Skeletal muscle tissue (tissue), 4 donors: ENCODE data around the gene RAB7A. TPM values are rescaled to one million over a fixed set of nuclear protein-coding genes. Genes with fewer than 3 reads are reported as not detected.
A peak's percentile ranks its signal among the peaks of the same experiment; 100 is the strongest.

Experiments used
- H3K27ac ChIP-seq: one replicate; pipeline ENCODE4 v1.7.0; 2013; ENCODE audit warnings: mild to moderate bottlenecking, low read depth, low read length, inconsistent platforms
- H3K27me3 ChIP-seq, 3 donors: one replicate each; pipeline ENCODE4 v1.7.0; 2013; ENCODE audit warnings: low read length in 3 of 3; ENCODE audit not compliant: control insufficient read depth in 3 of 3, insufficient read depth in 3 of 3
- H3K36me3 ChIP-seq, 3 donors: one replicate each; pipeline ENCODE4 v1.7.0; 2013; ENCODE audit warnings: low read length in 3 of 3; ENCODE audit not compliant: control insufficient read depth in 3 of 3, insufficient read depth in 3 of 3
- H3K4me1 ChIP-seq, 3 donors: one replicate each; pipeline ENCODE4 v1.7.0; 2013; ENCODE audit warnings: low read length in 3 of 3, mild to moderate bottlenecking in 3 of 3; ENCODE audit not compliant: control insufficient read depth in 3 of 3, insufficient read depth in 3 of 3
- H3K4me3 ChIP-seq, 3 donors: one replicate each; pipeline ENCODE4 v1.7.0; 2013; ENCODE audit warnings: low read length in 3 of 3
- H3K9ac ChIP-seq, 3 donors: one replicate each; pipeline ENCODE4 v1.7.0; 2013; ENCODE audit warnings: low read length in 3 of 3, mild to moderate bottlenecking in 3 of 3, moderate library complexity in 2 of 3, low read depth in 1 of 3
- H3K9me3 ChIP-seq, 3 donors: one replicate each; pipeline ENCODE4 v1.7.0; 2013; ENCODE audit warnings: low read length in 3 of 3; ENCODE audit not compliant: control insufficient read depth in 3 of 3
- total RNA-seq: library from RNA; depleted of rRNA; stranded (reverse); fragments of >200 nt; gene quantifications from one replicate; pipeline ENCODE4 v1.2.3, GENCODE V29; 2014
- donor health status: Osteomylitis.

Gene RAB7A
- total RNA-seq, 1 donor from 2014 or later: 37.1 TPM

GRCh38 chr3:128783774-128784173 lies 57.8 kb downstream of the RAB7A start:
- Histone ChIP-seq H3K27ac (peak overlapping the region; percentile 79), H3K4me3 (no peak overlapping the region), H3K27me3 (no peaks in the 10 kb centered on the region), H3K4me1 (peaks cover 70 to 94% (median 79%) of the 10 kb centered on the region in 3 donors), H3K9ac (peak overlapping the region in 2 of 3 donors; percentile 34 to 39), H3K9me3 (no peaks in the 10 kb centered on the region), H3K36me3 (no peaks in the 10 kb centered on the region)

GRCh38 chr3:128784232-128784631 lies 58.2 kb downstream of the RAB7A start:
- peak overlapping the region in 2 of 3 donors; percentile 39 to 66 for H3K9ac ChIP-seq
- H3K4me3 ChIP-seq: no peak overlapping the region
- H3K27me3 ChIP-seq: no peaks in the 10 kb centered on the region
- no peaks in the 10 kb centered on the region for H3K36me3 ChIP-seq
- no peaks in the 10 kb centered on the region for H3K9me3 ChIP-seq
- H3K27ac ChIP-seq: peak overlapping the region; percentile 79
- peaks cover 69 to 94% (median 79%) of the 10 kb centered on the region in 3 donors for H3K4me1 ChIP-seq

GRCh38 chr3:128784843-128785242 lies 58.9 kb downstream of the RAB7A start:
- peaks cover 66 to 87% (median 74%) of the 10 kb centered on the region in 3 donors for H3K4me1 ChIP-seq
- no peaks in the 10 kb centered on the region for H3K27me3 ChIP-seq
- no peaks in the 10 kb centered on the region for H3K36me3 ChIP-seq
- no peaks in the 10 kb centered on the region for H3K9me3 ChIP-seq
- peak overlapping the region; percentile 79 for H3K27ac ChIP-seq
- peak overlapping the region in 1 of 3 donors; percentile 66 for H3K9ac ChIP-seq
- no peak overlapping the region for H3K4me3 ChIP-seq

GRCh38 chr3:128786434-128787020 lies 60.5 kb downstream of the RAB7A start:
- Histone ChIP-seq H3K36me3 (no peaks in the 10 kb centered on the region), H3K4me3 (peak overlapping the region in 1 of 3 donors; percentile 46), H3K9ac (no peak overlapping the region), H3K27ac (peak overlapping the region; percentile 8), H3K9me3 (no peaks in the 10 kb centered on the region), H3K27me3 (no peaks in the 10 kb centered on the region), H3K4me1 (peaks cover 54 to 73% (median 62%) of the 10 kb centered on the region in 3 donors)

DNA sequence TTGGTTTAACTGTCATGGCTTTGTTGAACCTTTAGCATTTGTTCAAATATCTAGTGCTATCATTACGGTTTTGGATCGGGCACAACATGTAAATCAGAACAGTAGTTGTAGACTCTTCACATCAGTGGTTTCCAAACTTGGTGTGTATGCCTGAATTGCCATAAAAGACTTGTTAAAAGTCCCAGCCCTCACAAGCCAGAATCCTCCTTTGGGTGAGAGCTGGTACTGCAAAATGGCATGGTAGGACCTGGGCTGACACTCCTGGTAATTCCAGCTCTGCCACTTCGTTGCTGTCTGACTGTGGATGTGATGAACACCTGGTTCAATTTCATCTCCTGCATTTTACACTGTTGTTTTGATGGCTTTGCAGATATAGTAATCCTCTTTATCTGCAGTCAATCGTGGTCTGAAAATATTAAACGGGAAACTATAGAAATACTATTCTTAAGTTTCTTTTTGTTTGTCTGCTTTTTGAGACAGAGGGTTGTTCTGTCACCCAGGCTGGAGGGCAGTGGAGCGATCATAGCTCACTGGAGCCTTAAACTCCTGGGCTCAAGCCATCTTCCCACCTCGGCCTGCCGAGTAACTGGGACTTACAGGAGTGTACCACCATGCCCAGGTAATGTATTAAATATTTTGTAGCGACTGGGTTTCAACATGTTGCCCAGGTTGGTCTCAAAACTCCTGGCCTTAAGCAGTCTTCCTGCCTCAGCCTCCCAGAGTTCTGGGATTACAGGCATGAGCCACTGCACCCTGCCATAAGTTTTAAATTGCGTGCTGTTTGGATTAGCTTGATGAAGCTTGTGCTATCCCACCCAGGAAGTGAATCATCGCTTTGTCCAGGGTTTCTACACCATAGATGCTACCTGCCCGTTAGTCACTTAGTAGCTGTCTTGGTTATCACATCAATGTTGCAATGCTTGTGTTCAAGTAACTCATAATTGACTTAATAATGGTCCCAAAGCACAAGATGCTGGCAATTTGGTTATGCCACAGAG lies 61.6 kb downstream of the RAB7A start:
- peaks cover 49 to 65% (median 55%) of the 10 kb centered on the region in 3 donors for H3K4me1 ChIP-seq
- H3K27ac ChIP-seq: no peak overlapping the region

GRCh38 chr3:128788268-128788869 lies 62.4 kb downstream of the RAB7A start:
- Histone ChIP-seq H3K27ac (no peak overlapping the region), H3K27me3 (no peaks in the 10 kb centered on the region), H3K36me3 (no peaks in the 10 kb centered on the region), H3K4me3 (no peak overlapping the region), H3K9me3 (no peaks in the 10 kb centered on the region), H3K4me1 (peaks cover 44 to 62% (median 47%) of the 10 kb centered on the region in 3 donors), H3K9ac (no peak overlapping the region)

More for the DNA sequence above, 61.6 kb downstream of the RAB7A start:
- H3K9ac ChIP-seq: no peak overlapping the region
- no peaks in the 10 kb centered on the region for H3K27me3 ChIP-seq
- no peak overlapping the region for H3K4me3 ChIP-seq
- H3K36me3 ChIP-seq: no peaks in the 10 kb centered on the region
- H3K9me3 ChIP-seq: no peaks in the 10 kb centered on the region

- no peak overlapping the region for H3K4me3 ChIP-seq
- H3K36me3 ChIP-seq: peaks cover 15 to 22% (median 19%) of the 10 kb centered on the region in 3 donors
- H3K27ac ChIP-seq: peak overlapping the region; percentile 71
- no peaks in the 10 kb centered on the region for H3K9me3 ChIP-seq
- H3K27me3 ChIP-seq: no peaks in the 10 kb centered on the region
- H3K9ac ChIP-seq: peak overlapping the region in 2 of 3 donors; percentile 16 to 30
- H3K4me1 ChIP-seq: peaks cover 25 to 44% (median 33%) of the 10 kb centered on the region in 3 donors
Observed at GRCh38 chr3:128794067-128794768, 68.2 kb downstream of the RAB7A start.

DNA sequence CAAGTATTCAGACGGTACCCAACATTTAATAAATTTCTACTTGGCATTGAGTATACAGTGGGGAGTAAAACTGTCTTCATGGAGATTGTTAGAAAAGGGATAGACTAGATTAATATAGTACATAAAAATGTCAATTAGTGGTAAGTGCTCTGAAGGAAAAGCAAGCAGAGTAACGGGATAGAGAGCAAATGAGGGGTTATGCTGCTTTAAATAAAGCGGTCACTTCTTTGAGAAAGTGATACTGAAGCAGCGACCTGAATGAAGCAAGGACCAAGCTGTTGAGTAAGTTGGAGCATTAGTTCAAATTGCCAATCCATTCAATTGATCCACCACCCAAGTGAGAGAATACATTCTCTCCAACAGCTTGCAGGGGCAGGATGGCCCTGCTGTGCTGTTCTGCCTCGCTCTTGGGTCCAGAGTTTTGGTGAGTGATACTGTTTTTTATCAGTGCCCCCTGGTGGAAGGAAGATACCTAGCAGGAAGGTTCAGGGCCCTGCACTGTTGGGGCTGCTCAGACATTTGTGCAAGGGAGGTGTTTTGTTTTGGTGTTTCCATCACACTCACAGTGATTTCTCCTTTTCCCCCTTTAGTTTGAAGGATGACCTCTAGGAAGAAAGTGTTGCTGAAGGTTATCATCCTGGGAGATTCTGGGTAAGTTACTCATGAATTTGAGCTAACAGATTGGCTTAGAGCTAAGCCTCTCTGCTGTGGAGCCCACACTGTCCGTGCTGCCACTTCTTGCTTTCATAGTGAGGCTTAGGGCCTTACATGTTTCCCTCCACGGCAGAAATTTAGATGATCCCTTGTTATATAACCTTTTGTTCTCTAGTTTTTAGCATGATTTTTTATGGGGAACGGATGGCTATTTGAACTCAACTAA lies 69.0 kb downstream of the RAB7A start:
- H3K4me1 ChIP-seq: peaks cover 33 to 52% (median 40%) of the 10 kb centered on the region in 3 donors
- H3K36me3 ChIP-seq: peaks cover 17 to 27% (median 23%) of the 10 kb centered on the region in 3 donors
- H3K9ac ChIP-seq: peak overlapping the region; percentile 15 to 58 (median 16)
- H3K4me3 ChIP-seq: no peak overlapping the region
- H3K27ac ChIP-seq: peak overlapping the region; percentile 71
- H3K9me3 ChIP-seq: no peaks in the 10 kb centered on the region
- no peaks in the 10 kb centered on the region for H3K27me3 ChIP-seq
